ENCODE results near the gene RANGAP1. TPM values are rescaled to one million over a fixed set of nuclear protein-coding genes. Genes with fewer than 3 reads are reported as not detected.
A peak's percentile ranks its signal among the peaks of the same experiment; 100 is the strongest.

The RANGAP1 gene
- total and polyA plus RNA-seq, 2 of the 13 experiments (the other 11 are each of a cell fraction or from before 2014, with no cell fraction given): 51.8 to 83.9 TPM

DNA sequence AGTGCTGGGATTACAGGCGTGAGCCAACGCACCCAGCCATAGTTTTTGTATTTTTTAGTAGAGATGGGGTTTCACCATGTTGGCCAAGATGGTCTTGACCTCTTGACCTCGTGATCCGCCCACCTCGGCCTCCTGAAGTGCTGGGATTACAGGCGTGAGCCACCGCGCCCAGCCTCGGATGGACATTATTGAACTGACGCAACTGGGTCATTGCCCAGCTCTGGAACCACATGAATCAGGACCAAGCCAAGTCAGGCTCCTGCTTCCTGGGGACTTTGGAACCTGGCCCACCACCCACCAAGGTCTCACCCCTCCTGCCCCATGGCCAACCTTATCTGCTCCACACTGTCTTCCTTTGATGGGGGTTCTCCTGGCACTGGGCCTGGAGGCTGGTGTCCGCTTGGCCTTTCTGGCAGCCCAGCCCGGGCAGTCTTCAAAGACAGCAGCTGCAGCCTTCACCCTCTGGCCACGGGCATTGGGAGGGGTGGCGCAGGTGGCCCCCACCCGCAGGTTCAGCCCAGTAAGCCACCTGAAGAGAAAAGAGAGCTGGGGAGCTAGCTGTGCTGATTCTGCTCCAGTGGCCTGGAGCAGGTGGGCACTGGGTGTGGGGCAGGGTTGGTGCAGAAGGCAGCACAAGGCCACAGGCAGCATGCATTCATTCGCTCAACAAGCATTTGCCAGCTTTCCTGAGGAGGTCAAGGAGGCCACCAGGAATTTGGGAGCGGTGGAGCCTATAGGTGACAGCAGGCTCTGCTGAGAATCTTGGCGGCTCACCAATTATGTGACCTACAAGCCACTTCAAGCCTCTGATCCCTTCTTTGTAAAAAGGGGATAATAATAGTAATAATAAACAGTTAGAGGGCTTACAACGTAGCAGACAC lies 50.9 kb downstream of the RANGAP1 start (continued):
- TF ChIP-seq EZH2 (conservative IDR thresholded peaks at IDR 0.05; ENCODE audit: low read depth, low read length) (no peak), KDM5A (IDR thresholded peaks at IDR 0.05; ENCODE audit: borderline replicate concordance, low read length) (no peak), ZNF879 (CRISPR knock-in tag; IDR thresholded peaks at IDR 0.05) (no peak), ZNF230 (CRISPR knock-in tag; IDR thresholded peaks at IDR 0.05) (no peak), ZNF432 (CRISPR knock-in tag; IDR thresholded peaks at IDR 0.05; ENCODE audit: borderline replicate concordance) (no peak), ZNF761 (CRISPR knock-in tag; conservative IDR thresholded peaks at IDR 0.05) (no peak), ZBTB25 (CRISPR knock-in tag; IDR thresholded peaks at IDR 0.05) (0 out of 2 replicates have a peak, but pooled peaks have one; percentile 44), HNRNPLL (IDR thresholded peaks at IDR 0.05; ENCODE audit: low read depth, low read length, poor library complexity, severe bottlenecking) (peak; percentile 34), ZNF326 (CRISPR knock-in tag; IDR thresholded peaks at IDR 0.05; ENCODE audit: borderline replicate concordance) (no peak), ZNF101 (CRISPR knock-in tag; IDR thresholded peaks at IDR 0.05; ENCODE audit: borderline replicate concordance, low read depth) (no peak), IRX3 (CRISPR knock-in tag; IDR thresholded peaks at IDR 0.05; ENCODE audit: borderline replicate concordance, low read depth) (no peak), ZNF670 (CRISPR knock-in tag; IDR thresholded peaks at IDR 0.05; ENCODE audit: borderline replicate concordance) (no peak), ZNF264 (CRISPR knock-in tag; IDR thresholded peaks at IDR 0.05) (peak; percentile 43; the same call in 1 of the 2 replicates), ZSCAN22 (CRISPR knock-in tag; IDR thresholded peaks at IDR 0.05) (no peak), PAX8 (CRISPR knock-in tag; IDR thresholded peaks at IDR 0.05; ENCODE audit: borderline replicate concordance) (no peak), MTA1 (CRISPR knock-in tag; IDR thresholded peaks at IDR 0.05; ENCODE audit: borderline replicate concordance) (peak; percentile 75; the same call in 1 of the 2 replicates), DRAP1 (CRISPR knock-in tag; IDR thresholded peaks at IDR 0.05) (no peak), ZBTB7A (CRISPR knock-in tag; IDR thresholded peaks at IDR 0.05) (peak; percentile 80), MIER2 (CRISPR knock-in tag; IDR thresholded peaks at IDR 0.05) (0 out of 2 replicates have a peak, but pooled peaks have one; percentile 36), HMG20A (CRISPR knock-in tag; IDR thresholded peaks at IDR 0.05; ENCODE audit: borderline replicate concordance) (peak; percentile 86; the same call in 1 of the 2 replicates), ZNF12 (CRISPR knock-in tag; IDR thresholded peaks at IDR 0.05) (no peak), NR2C2 (CRISPR knock-in tag; IDR thresholded peaks at IDR 0.05; ENCODE audit: borderline replicate concordance) (peak; percentile 85), ZNF790 (CRISPR knock-in tag; IDR thresholded peaks at IDR 0.05; ENCODE audit: borderline replicate concordance) (no peak), RBM39 (IDR thresholded peaks at IDR 0.05; ENCODE audit: low read depth, low read length, poor library complexity, severe bottlenecking) (no peak), ZBTB20 (CRISPR knock-in tag; IDR thresholded peaks at IDR 0.05; ENCODE audit: borderline replicate concordance, low read depth) (peak; percentile 26; the same call in 1 of the 2 replicates), TFDP2 (CRISPR knock-in tag; IDR thresholded peaks at IDR 0.05) (0 out of 2 replicates have a peak, but pooled peaks have one; percentile 41), GATAD1 (CRISPR knock-in tag; IDR thresholded peaks at IDR 0.05) (0 out of 2 replicates have a peak, but pooled peaks have one; percentile 23)
- TF ChIP-seq, protein P1, sequence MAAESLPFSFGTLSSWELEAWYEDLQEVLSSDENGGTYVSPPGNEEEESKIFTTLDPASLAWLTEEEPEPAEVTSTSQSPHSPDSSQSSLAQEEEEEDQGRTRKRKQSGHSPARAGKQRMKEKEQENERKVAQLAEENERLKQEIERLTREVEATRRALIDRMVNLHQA (CRISPR knock-in tag; IDR thresholded peaks at IDR 0.05): no peak
